Spinal cord (tissue), 10 donors: Measurements from ENCODE around the gene RAB40C. TPM values are rescaled to one million over a fixed set of nuclear protein-coding genes. Genes with fewer than 3 reads are reported as not detected.

Experiments
- DNase-seq, 6 donors: peaks; one replicate each; pipeline versions ENCODE4 v3.0.0 to v3.0.0-alpha.2; 2013 to 2015; ENCODE audit warnings: low spot score in 6 of 6, low read depth in 4 of 6
- H3K27ac ChIP-seq: one replicate; pipeline ENCODE4 v1.5.1; 2013; ENCODE audit warnings: low read depth, low read length, control low read depth
- H3K27me3 ChIP-seq: one replicate; pipeline ENCODE4 v1.6.1; 2013; ENCODE audit warnings: low read length; ENCODE audit not compliant: control insufficient read depth, insufficient read depth
- H3K36me3 ChIP-seq: one replicate; pipeline ENCODE4 v1.6.1; 2013; ENCODE audit warnings: low read length; ENCODE audit not compliant: control insufficient read depth, insufficient read depth
- H3K4me1 ChIP-seq: one replicate; pipeline ENCODE4 v1.6.1; 2013; ENCODE audit warnings: low read length; ENCODE audit not compliant: control insufficient read depth, insufficient read depth
- H3K4me3 ChIP-seq: one replicate; pipeline ENCODE4 v1.5.1; 2013; ENCODE audit warnings: low read depth, low read length, control low read depth
- H3K9me3 ChIP-seq: one replicate; pipeline ENCODE4 v1.6.1; 2013; ENCODE audit warnings: low read length; ENCODE audit not compliant: control insufficient read depth, insufficient read depth
- WGBS: methylation state at CpG from one replicate; pipeline ENCODE4 v1.1.5; 2013; ENCODE audit warnings: missing lambda C conversion rate; ENCODE audit not compliant: insufficient coverage; 5-methylcytosine and 5-hydroxymethylcytosine counted together
- polyA plus RNA-seq, 2 donors: library from polyadenylated mRNA; unstranded; fragments of 120-200 nt; gene quantifications; one replicate each; pipeline ENCODE4 v1.2.1, GENCODE V29; 2013; ENCODE audit not compliant: insufficient read length in 2 of 2
- total RNA-seq, 2 donors: library from RNA; depleted of rRNA in 1 of 2; stranded (reverse); fragments of 120-200 nt in 1 of 2; fragments of >200 nt in 1 of 2; gene quantifications; one replicate each; pipeline versions ENCODE4 v1.2.3 to v1.2.4, GENCODE V29; 2013 to 2014
- donor health status: healthy.

The RAB40C gene
- total and polyA plus RNA-seq, 4 donors, result 12.4 to 45.7 (median 30.1) TPM

DNA sequence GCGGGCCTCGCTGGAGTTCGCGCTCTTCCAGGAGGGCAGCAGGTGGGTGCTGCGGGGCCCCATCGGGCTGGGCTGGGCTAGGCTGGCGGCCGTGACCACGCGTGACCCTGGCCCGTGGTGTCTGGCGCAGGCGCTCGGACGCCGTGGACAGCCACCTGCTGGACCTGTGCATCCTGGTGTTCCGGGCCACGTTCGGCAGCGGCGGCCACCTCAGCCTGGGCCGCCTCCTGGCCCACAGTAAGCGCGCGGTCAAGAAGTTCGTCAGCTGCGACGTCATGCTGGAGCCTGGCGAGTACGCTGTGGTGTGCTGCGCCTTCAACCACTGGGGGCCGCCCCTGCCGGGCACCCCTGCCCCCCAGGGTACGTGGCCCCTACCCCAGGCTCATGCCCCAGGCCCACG, 37.7 kb upstream of the RAB40C start:
- Histone ChIP-seq H3K27ac (no peak overlapping the region), H3K36me3 (peaks cover 83% of the 10 kb centered on the region), H3K27me3 (no peaks in the 10 kb centered on the region), H3K4me1 (peaks cover 26% of the 10 kb centered on the region), H3K9me3 (no peaks in the 10 kb centered on the region), H3K4me3 (no peak overlapping the region)
- no peak for DNase-seq
- WGBS, result 95% methylated on average over 35 of the region's 35 CpGs

DNA sequence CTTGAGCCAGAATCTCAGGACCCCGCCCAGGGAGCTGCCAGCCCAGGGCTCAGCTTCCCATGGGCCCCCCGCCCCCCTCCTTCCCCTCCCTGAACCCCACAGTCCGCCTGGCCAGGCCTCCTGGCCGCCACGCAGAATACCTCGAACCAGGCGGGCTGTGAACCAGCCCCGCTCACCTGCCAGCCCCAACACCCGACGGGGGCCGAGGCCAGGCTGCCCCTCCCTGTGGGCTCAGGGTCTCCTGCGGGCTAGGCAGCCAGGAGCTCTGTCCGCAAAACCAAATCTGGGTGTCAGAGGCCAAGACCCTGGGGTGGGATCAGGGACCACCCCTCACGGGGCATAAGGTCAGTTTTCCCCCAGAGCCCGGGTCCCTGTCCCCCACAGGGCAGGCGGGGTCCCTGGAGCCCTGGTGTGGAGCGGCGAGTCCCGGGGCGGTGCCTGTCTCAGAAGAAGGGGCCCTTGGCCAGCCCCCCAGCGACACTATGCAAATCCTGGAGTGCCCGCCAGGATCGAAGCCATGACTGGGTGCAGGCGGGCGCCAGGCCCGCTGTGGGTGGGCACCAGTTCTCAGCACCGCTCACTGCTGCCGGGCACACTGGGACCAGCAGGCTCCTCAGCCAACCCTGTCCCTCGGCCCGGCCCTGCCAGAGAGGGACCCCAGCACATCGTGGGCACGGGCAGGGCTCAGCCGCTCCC, 36.1 kb upstream of the RAB40C start:
- Histone ChIP-seq H3K4me1 (peaks cover 27% of the 10 kb centered on the region), H3K36me3 (peaks cover 67% of the 10 kb centered on the region), H3K4me3 (no peak overlapping the region), H3K27me3 (peaks cover 6% of the 10 kb centered on the region), H3K27ac (no peak overlapping the region), H3K9me3 (no peaks in the 10 kb centered on the region)
- no peak for DNase-seq
- 94% methylated on average over 33 of the region's 33 CpGs for WGBS

DNA sequence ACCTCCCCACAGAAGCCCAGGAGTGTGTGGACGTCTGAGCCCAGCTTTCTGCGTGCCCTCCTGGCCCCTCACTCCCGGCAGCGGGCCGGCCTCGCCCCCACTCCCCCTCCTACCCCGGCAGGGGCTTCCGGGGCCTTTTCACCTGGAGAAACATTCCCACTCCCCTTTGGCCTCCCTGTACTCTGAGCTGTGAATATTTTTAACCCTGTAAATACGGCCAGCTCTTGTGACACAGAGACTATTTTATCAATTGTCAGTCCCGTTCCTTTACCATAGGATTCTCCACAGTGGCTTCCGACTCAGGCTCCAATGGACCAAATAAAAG, 35.6 kb upstream of the RAB40C start:
- DNase-seq, result no peak
- no peak overlapping the region for H3K4me3 ChIP-seq
- 60% methylated on average over 10 of the region's 11 CpGs for WGBS
- H3K27me3 ChIP-seq, result peaks cover 12% of the 10 kb centered on the region
- H3K27ac ChIP-seq, result no peak overlapping the region
- no peaks in the 10 kb centered on the region for H3K9me3 ChIP-seq
- peaks cover 62% of the 10 kb centered on the region for H3K36me3 ChIP-seq
- H3K4me1 ChIP-seq, result peaks cover 28% of the 10 kb centered on the region

DNA sequence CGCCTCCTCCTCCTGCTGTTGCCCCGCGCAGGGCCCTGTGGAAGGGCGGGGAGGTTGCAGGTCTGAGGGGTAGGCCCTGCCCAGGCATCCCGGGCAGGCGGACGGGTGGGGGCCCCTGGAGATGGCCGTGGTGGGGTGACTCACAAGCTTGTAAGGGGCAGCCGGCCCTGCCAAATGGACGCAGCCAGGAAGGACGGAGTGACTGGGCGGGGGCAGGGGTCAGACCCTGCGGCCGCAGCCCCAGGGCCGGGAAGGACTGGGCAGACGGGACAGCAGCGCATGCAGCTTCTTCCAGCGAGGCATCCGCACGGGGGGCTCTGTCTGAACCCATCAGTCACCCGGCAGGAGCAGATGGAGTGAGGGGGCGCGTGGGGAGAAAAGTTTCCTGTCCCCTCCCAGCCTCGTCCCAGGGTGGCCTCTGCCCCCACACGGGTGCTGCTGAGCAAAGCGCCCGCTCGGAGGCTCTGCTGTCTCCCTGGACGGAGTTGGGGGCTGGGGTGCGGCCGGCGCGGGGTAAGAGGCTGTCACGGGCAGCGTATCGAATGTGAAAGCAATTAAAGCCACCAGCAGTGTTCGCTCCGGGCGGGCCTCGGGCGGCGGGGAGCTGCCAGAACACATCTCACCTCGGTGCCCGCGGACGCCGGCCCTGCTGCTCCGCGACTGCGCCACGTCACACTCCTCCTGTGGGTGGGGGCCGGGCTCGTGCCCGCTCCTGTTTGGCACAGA, 35.1 kb upstream of the RAB40C start:
- Histone ChIP-seq H3K9me3 (no peaks in the 10 kb centered on the region), H3K27ac (no peak overlapping the region), H3K36me3 (peaks cover 56% of the 10 kb centered on the region), H3K4me3 (no peak overlapping the region), H3K4me1 (peaks cover 33% of the 10 kb centered on the region), H3K27me3 (peaks cover 17% of the 10 kb centered on the region)
- no peak for DNase-seq
- 55% methylated on average over 51 of the region's 54 CpGs for WGBS

DNA sequence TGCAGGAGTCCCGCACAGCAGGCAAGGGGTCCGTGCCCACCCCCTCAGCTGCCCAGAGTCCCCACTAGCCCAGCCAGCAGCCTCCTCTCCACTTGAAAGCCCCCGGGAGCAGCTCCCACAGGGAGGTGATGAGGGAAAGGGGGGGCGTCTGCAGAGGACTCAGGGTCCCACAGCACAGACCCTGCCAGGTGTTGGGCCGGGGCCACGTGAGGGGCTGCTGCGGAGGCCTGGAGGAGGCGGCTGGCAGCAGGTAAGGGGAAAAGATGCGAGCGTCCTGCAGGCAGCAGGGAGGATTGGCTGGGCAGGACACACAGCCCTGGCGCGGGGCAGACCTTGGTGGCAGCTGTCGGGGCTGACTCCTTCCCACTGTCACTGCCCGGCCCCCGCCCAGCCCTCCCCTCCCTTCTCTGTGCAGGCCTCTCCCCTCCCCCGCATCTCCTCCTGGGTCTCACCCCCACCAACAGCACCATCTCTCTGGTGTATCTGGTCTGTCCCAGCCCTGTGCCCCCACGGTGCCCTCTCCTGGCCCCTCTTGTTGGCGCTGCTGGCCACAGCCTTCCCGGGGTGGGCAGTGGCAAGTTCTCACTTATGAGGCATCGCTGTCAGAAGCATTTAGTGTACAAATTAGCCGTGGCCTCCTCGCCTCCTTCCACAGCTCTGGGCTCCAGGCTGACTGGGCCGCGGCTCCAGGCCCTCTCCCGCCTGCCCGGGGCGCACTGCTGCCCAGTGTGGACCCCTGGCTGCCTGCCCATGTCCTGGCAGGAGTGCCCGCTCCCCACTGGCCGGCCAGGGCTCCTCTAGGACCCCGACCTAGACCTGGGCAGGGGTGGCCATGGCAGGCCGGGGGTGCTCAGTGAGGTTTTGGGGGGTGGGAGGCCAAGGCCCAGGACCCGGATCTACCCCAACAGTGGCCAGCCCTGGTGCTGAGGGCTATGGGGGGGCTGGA, 34.1 kb upstream of the RAB40C start:
- peaks cover 46% of the 10 kb centered on the region for H3K36me3 ChIP-seq
- peaks cover 18% of the 10 kb centered on the region for H3K27me3 ChIP-seq
- no peaks in the 10 kb centered on the region for H3K9me3 ChIP-seq
- DNase-seq, result no peak
- no peak overlapping the region for H3K27ac ChIP-seq
- 71% methylated on average over 23 of the region's 32 CpGs for WGBS
- peaks cover 33% of the 10 kb centered on the region for H3K4me1 ChIP-seq
- no peak overlapping the region for H3K4me3 ChIP-seq

DNA sequence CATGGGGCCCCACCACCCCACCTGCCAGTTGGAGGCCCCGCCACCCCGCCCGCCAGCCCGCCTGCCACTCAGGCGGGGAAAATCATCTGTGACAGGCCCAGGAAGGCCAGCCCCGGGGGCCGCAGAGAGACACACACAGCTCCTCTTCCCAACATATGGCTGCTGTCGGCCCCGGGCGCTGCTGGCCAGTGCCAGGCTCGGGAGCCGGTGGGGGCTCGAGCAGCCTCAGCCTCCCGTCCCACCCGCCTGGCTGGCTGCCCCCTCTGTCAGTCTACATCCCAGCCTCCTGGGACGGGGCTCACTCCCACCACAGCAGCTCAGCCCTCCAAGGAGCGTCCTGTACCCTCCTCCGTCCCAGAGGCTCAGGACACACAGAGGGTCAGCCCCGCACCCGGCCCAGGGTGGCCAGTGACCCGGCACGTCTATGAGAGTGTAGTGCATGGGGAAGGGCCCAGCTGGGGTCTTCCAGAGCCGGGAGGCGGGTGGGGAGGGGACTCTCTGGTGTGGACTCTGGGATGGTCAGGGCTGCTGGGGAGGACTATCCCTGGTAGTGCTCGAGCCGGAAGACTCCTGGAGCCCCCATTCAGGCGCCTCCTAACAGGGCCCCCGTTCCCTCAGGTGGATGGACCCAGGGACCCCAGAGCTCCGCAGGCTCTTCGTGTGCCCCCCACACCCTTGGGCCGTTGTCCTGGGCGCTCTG, 33.2 kb upstream of the RAB40C start:
- Histone ChIP-seq H3K4me3 (no peak overlapping the region), H3K27me3 (peaks cover 26% of the 10 kb centered on the region), H3K36me3 (peaks cover 40% of the 10 kb centered on the region), H3K27ac (no peak overlapping the region), H3K9me3 (no peaks in the 10 kb centered on the region), H3K4me1 (peaks cover 36% of the 10 kb centered on the region)
- no peak for DNase-seq
- whole genome bisulfite sequencing, result 74% methylated on average over 29 of the region's 32 CpGs

DNA sequence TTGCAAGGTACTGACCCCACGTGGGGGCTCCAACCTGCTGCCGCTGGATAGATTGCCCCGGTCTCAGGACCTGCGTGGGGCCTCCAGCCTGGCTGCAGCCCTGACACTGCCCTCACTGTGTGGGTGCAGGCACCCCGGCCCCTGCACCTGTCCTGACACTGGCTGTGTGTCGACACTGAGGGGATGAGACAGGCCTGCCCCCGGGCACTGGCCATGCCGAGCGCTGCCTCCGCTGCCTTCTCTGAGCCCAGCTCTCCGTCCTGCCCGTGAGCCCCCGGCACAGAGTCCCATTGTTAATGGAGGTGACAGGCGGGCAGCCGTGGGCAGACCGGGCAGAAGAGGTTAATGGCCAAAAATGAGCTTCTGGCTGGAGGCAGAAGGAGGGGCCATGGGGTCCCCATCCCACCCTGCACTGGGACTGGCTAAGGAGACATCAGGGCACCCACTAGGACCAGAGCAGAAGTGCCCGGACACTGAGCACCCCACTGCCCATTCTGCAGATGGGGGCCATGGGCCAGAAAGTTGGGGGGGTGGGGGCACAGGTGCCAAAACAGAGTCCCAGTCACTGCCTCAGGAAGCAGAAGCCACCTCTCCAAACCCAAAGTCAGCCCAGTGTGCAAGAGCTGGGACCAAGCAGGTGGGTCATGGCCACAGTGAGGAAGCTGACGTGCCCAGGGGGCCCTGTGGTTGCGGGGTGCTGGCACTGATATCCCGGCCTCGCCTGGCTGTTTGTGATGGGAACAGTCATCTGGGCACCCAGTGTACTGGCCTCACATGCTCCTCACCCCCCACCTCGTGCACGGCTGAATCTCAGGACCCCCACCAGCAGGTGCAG, 32.2 kb upstream of the RAB40C start:
- WGBS, result 78% methylated on average over 22 of the region's 23 CpGs
- Histone ChIP-seq H3K27ac (no peak overlapping the region), H3K4me1 (peaks cover 36% of the 10 kb centered on the region), H3K27me3 (peaks cover 33% of the 10 kb centered on the region), H3K9me3 (no peaks in the 10 kb centered on the region), H3K4me3 (no peak overlapping the region), H3K36me3 (peaks cover 30% of the 10 kb centered on the region)
- no peak for DNase-seq

DNA sequence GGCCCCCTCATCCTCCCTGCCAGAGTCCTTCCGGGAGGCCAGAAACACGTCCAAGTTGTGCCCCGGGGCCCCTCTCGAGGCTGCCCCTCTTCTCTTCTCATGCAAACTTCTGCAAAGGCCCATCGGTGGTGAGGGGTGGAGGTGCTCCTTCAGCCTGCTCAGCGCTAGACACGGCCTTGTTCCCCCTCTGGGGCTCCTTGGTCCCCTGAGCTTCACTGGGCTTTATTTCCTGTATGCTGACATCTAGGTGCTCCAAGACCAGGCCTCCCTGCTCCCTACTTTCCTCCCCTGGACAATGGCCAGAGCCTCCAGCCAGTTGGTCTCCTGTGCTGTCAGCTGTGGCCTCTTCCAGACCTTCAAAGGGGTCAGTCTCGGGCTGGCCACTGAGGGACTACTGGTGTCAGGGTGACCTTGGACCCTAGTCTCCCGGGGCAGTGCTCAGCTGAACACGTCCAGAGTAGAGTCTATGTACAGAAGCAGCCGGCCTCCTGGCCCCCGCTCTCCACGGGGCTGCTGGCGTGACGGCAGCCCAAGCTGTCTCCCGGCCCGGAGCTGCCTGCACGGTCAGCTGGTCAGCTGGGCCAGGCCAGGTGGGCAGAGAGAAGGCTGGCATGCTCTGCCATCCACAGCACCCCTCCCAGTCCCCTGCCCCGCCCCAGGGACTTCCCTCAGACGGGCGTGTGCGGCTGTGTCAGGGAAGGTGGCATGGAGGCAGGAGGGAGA, 31.4 kb upstream of the RAB40C start:
- 66% methylated on average over 18 of the region's 22 CpGs for WGBS
- peaks cover 36% of the 10 kb centered on the region for H3K4me1 ChIP-seq
- H3K27ac ChIP-seq, result no peak overlapping the region
- no peak overlapping the region for H3K4me3 ChIP-seq
- peaks cover 33% of the 10 kb centered on the region for H3K27me3 ChIP-seq
- no peaks in the 10 kb centered on the region for H3K9me3 ChIP-seq
- no peak for DNase-seq
- H3K36me3 ChIP-seq, result peaks cover 24% of the 10 kb centered on the region
